GM13976 (cell line): ENCODE measurements around the gene SCTR.

ENCODE experiments used
- DNase-seq: peaks from one replicate; pipeline ENCODE4 v3.0.0; 2012; ENCODE audit warnings: low spot score
- CTCF ChIP-seq: IDR thresholded peaks from 2 replicates; pipeline ENCODE4 v1.5.1; 2012; ENCODE audit warnings: borderline replicate concordance, mild to moderate bottlenecking; ENCODE audit not compliant: insufficient read depth; ENCODE audit errors: extremely low read depth, missing control alignments, control extremely low read depth
- in situ Hi-C: fragments of 300-500 bp; cut with MboI; formaldehyde crosslinking; loops from one replicate; pipeline ENCODE4 v1.12.0; 2022; ENCODE audit warnings: low sequenced_read_pairs, mixed read lengths, inconsistent platforms; ENCODE audit not compliant: unreplicated experiment

The SCTR gene

GRCh38 chr2:119523952-119524694 is at the start of gene SCTR:
TSS of gene SCTR (minus strand) at chr2:119524483. CDS start at chr2:119524226, 257 bp downstream.
- in situ Hi-C loops, result no loop called here
- TF ChIP-seq CTCF, result no peak
- no peak for DNase-seq

- TF ChIP-seq CTCF, result no peak
- no peak for DNase-seq
- in situ Hi-C loops, result no loop called here
These were observed 43.0 kb upstream of the SCTR start for GRCh38 chr2:119567292-119567691.

- DNase-seq, result no peak
- in situ Hi-C loops, result no loop called here
- TF ChIP-seq CTCF, result no peak
These were observed 41.2 kb upstream of the SCTR start for GRCh38 chr2:119565481-119565880.

- no peak for TF ChIP-seq CTCF
- DNase-seq, result no peak
- in situ Hi-C loops, result no loop called here
These were observed 29.5 kb upstream of the SCTR start for GRCh38 chr2:119553687-119554344.

GRCh38 chr2:119552902-119553301 is 28.6 kb upstream of the SCTR start:
- TF ChIP-seq CTCF, result no peak
- in situ Hi-C loops, result no loop called here
- DNase-seq, result no peak

- in situ Hi-C loops, result no loop called here
- no peak for TF ChIP-seq CTCF
- no peak for DNase-seq
These were observed 26.6 kb upstream of the SCTR start for GRCh38 chr2:119550856-119551255.
